Caco-2 (cell line): ENCODE measurements around the gene IL5RA. TPM values are rescaled to one million over a fixed set of nuclear protein-coding genes. Genes with fewer than 3 reads are reported as not detected.

Source experiments
- BruUV-seq: library from RNA; stranded (reverse); fragments of 400-500 nt; replicated peaks from 2 replicates; lab custom pipeline; 2021; lab: Mats Ljungman, UMichigan
- CTCF ChIA-PET: fragments of 300-600 bp; sonication (Branson Sonifier 250); formaldehyde crosslinking; loops from one replicate; lab custom pipeline; 2022; ENCODE audit warnings: antibody characterized with exemption; lab: Charles Lee
- POLR2A ChIA-PET: fragments of 300-600 bp; sonication (Branson Sonifier 250); formaldehyde crosslinking; loops from one replicate; lab custom pipeline; 2022; ENCODE audit warnings: antibody characterized with exemption; lab: Charles Lee
- DNase-seq, 2 experiments: peaks; one replicate each; pipeline versions ENCODE4 v3.0.0 to v3.0.0-alpha.2; 2020 to 2022
- H3K27me3 ChIP-seq: replicated peaks from 2 replicates; pipeline ENCODE4 v1.6.0; 2011; ENCODE audit warnings: low read length; ENCODE audit not compliant: control insufficient read depth, insufficient read depth
- H3K36me3 ChIP-seq: 2 replicates; pipeline ENCODE4 v1.5.1; 2011; ENCODE audit warnings: low read length; ENCODE audit not compliant: control insufficient read depth, insufficient read depth
- H3K4me1 ChIP-seq: fragments of 250-450 bp; sonication (Bioruptor Pico); 2 replicates; pipeline ENCODE4 v1.5.1; 2020; ENCODE audit warnings: mild to moderate bottlenecking
- H3K4me3 ChIP-seq: 2 replicates; pipeline ENCODE4 v1.5.1; 2011; ENCODE audit warnings: low read depth, mild to moderate bottlenecking, control low read depth, low read length
- H3K9me3 ChIP-seq: fragments of 250-450 bp; sonication (Bioruptor Pico); 2 replicates; pipeline ENCODE4 v1.5.1; 2020; ENCODE audit warnings: mild to moderate bottlenecking, moderate library complexity
- H3K27ac Mint-ChIP-seq: one replicate; pipeline ENCODE4 v1.8.0; 2022; ENCODE audit warnings: mixed read lengths; ENCODE audit not compliant: unreplicated experiment
- H3K27me3 Mint-ChIP-seq: one replicate; pipeline ENCODE4 v1.8.0; 2022; ENCODE audit warnings: mixed read lengths; ENCODE audit not compliant: insufficient read depth, unreplicated experiment
- H3K36me3 Mint-ChIP-seq: one replicate; pipeline ENCODE4 v1.8.0; 2022; ENCODE audit warnings: mild to moderate bottlenecking, mixed read lengths; ENCODE audit not compliant: insufficient read depth, unreplicated experiment
- H3K4me1 Mint-ChIP-seq: one replicate; pipeline ENCODE4 v1.8.0; 2022; ENCODE audit warnings: low read depth, mixed read lengths; ENCODE audit not compliant: unreplicated experiment
- H3K4me3 Mint-ChIP-seq: one replicate; pipeline ENCODE4 v1.8.0; 2022; ENCODE audit warnings: mild to moderate bottlenecking, moderate library complexity, mixed read lengths; ENCODE audit not compliant: unreplicated experiment
- H3K9me3 Mint-ChIP-seq: one replicate; pipeline ENCODE4 v1.8.0; 2022; ENCODE audit warnings: mixed read lengths; ENCODE audit not compliant: unreplicated experiment
- CTCF ChIP-seq, 2 experiments: fragments of 200-600 bp in 1 of 2; IDR thresholded peaks; 1 replicate in 1 of 2; 2 replicates in 1 of 2; pipeline versions ENCODE4 v1.5.1 to v1.8.0; 2011 to 2022; ENCODE audit warnings: antibody characterized with exemption in 1 of 2, control low read depth in 1 of 2, inconsistent platforms in 1 of 2, low read depth in 1 of 2, low read length in 1 of 2, mild to moderate bottlenecking in 1 of 2, moderate library complexity in 1 of 2; ENCODE audit not compliant: insufficient read depth in 1 of 2, severe bottlenecking in 1 of 2, unreplicated experiment in 1 of 2
- intact Hi-C: fragments of 100-400 bp; cut with micrococcal nuclease; formaldehyde crosslinking; loops from one replicate; pipeline ENCODE4 v1.10.0; 2022; ENCODE audit not compliant: unreplicated experiment
- total RNA-seq: library from RNA; stranded (reverse); gene quantifications from 2 replicates; pipeline ENCODE4 v1.2.3, GENCODE V29; 2022

The IL5RA gene
- total RNA-seq, 1 experiment from 2014 or later = 0.23 TPM

DNA sequence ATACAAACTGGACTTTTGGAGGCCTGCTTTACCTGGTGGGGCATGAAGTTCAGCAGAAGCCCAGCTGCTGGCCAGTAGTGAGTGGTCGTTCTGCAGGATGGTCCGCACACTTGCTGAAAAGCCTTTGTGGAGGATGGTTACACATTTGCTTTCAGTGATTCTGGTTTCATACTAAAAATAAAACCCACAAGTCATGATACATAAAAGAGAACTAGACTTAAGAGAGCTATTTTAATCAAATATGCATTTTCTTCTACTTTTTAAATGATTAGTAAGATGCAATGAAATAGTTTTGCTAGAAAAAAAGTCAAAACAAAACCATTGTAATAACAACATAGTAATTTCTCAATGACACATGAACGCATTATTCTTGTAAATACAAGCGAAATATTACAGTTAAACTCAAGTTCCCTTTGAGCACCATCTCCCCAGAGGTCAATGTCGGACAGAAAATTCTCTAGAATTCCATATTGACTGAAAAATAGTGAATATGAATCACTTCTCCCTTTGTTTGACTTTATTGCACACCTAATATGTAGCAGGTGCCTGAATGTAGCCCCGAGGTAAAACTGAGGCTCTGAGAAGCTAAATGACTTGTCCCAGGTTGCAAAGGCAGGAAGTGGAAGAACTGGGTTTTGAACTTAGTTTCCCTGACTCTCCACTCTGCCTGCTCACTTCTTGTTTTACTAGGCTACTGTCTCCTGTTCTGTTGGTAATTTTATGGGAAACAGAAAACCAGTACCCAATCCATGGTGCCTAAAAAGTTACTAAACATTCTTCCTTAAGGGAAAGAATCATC, 8.3 kb downstream of the IL5RA start:
- BruUV-seq = no TSS peak
- CTCF ChIA-PET = no interaction called here
- no peak for TF ChIP-seq CTCF (IDR thresholded peaks at IDR 0.05; ENCODE audit: insufficient read depth in 1 of 2, low read depth in 1 of 2, low read length in 1 of 2, severe bottlenecking in 1 of 2, unreplicated experiment in 1 of 2)

DNA sequence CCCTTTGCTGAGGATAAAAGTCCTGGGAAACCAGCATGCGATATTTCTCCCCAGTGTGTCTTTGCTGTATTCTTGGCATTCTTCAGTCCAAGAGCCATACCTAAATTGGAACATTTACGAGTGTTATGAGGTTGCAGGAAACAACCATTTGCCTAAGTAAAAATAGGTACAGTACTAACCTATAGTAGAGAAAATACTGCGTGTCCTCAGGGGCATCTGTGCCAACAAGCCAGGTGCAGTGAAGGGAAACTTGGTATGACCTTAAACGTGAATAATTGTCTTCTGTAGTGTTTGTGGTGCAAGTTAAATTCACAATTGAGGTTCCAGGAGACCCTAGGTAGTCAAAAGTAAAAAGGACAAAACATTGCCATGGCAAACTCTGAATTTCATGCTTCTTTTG, 12.2 kb downstream of the IL5RA start:
- Mint-ChIP-seq H3K4me3 (no peak overlapping the region), H3K4me1 (no peaks in the 10 kb centered on the region), H3K9me3 (no peaks in the 10 kb centered on the region), H3K36me3 (no peaks in the 10 kb centered on the region), H3K27ac (no peak overlapping the region), H3K27me3 (no peaks in the 10 kb centered on the region)
- intact Hi-C loops = no loop called here
- no peaks in the 10 kb centered on the region for H3K36me3 ChIP-seq
- BruUV-seq = no TSS peak
- no peaks in the 10 kb centered on the region; the same call in 1 of the 2 replicates for H3K4me1 ChIP-seq
- CTCF ChIA-PET = no interaction called here
- POLR2A ChIA-PET = no interaction called here
- no peaks in the 10 kb centered on the region for H3K27me3 ChIP-seq
- no peak for TF ChIP-seq CTCF (IDR thresholded peaks at IDR 0.05; ENCODE audit: insufficient read depth in 1 of 2, low read depth in 1 of 2, low read length in 1 of 2, severe bottlenecking in 1 of 2, unreplicated experiment in 1 of 2)
- no peak overlapping the region for H3K4me3 ChIP-seq
- DNase-seq = no peak
- H3K9me3 ChIP-seq = no peaks in the 10 kb centered on the region

More for the DNA sequence above, 8.3 kb downstream of the IL5RA start:
- Mint-ChIP-seq H3K27ac (no peak overlapping the region), H3K27me3 (no peaks in the 10 kb centered on the region), H3K4me3 (no peak overlapping the region), H3K9me3 (no peaks in the 10 kb centered on the region), H3K4me1 (no peaks in the 10 kb centered on the region), H3K36me3 (no peaks in the 10 kb centered on the region)
- intact Hi-C loops = no loop called here
- Histone ChIP-seq H3K4me3 (no peak overlapping the region), H3K4me1 (no peaks in the 10 kb centered on the region; the same call in 1 of the 2 replicates), H3K36me3 (no peaks in the 10 kb centered on the region), H3K27me3 (no peaks in the 10 kb centered on the region), H3K9me3 (no peaks in the 10 kb centered on the region)
- no peak for DNase-seq
- POLR2A ChIA-PET = no interaction called here

DNA sequence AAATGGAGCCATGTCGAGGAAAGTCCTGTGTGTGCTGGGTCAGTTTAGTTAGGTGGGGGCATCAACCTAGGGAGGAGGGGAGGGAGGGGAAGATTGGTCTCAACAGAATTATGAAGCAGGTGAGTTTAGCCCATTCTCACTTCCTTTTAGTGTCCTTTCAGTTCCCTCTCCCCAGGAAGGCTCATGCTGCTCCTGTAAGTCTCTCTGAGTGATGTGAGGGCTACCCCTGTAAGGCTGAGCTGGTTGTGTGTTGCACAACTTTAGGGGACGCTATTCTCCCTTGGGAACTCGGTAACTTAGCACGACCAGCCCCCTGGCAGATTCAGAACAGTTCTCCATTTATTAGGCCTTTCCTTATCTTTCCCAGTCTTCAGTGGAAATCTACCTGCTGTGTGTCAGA, 21.2 kb downstream of the IL5RA start:
- Mint-ChIP-seq H3K36me3 (no peaks in the 10 kb centered on the region), H3K4me3 (no peak overlapping the region), H3K27ac (no peak overlapping the region), H3K4me1 (peaks cover 7% of the 10 kb centered on the region), H3K27me3 (no peaks in the 10 kb centered on the region), H3K9me3 (no peaks in the 10 kb centered on the region)
- TF ChIP-seq CTCF (IDR thresholded peaks at IDR 0.05; ENCODE audit: insufficient read depth in 1 of 2, low read depth in 1 of 2, low read length in 1 of 2, severe bottlenecking in 1 of 2, unreplicated experiment in 1 of 2) = no peak
- Histone ChIP-seq H3K9me3 (no peaks in the 10 kb centered on the region), H3K36me3 (no peaks in the 10 kb centered on the region), H3K4me1 (peaks cover 15% of the 10 kb centered on the region; the same call in 1 of the 2 replicates), H3K4me3 (no peak overlapping the region), H3K27me3 (no peaks in the 10 kb centered on the region)
- ChIA-PET CTCF (no interaction called here), POLR2A (no interaction called here)
- intact Hi-C loops = no loop called here
- no peak for DNase-seq
- BruUV-seq = no TSS peak
